Measurements from ENCODE around the gene SLC11A2.

GRCh38 chr12:51059086-51059485 is 32.9 kb upstream of the SLC11A2 start:
- TF ChIP-seq CTCF (IDR thresholded peaks at IDR 0.05; ENCODE audit: low read depth, low read length, poor library complexity, severe bottlenecking) (no peak), EZH2phosphoT487 (IDR thresholded peaks at IDR 0.05; ENCODE audit: borderline replicate concordance, low read length) (no peak)
